NT2/D1 (cell line): ENCODE results near the gene ZNF296.

ENCODE experiments used
- SUZ12 ChIP-seq: IDR thresholded peaks from 2 replicates; pipeline ENCODE4 v1.6.1; 2011; ENCODE audit not compliant: insufficient read length, insufficient read depth; ENCODE audit errors: extremely low read depth
- ZNF274 ChIP-seq: IDR thresholded peaks from 2 replicates; pipeline ENCODE4 v1.6.1; 2011; ENCODE audit warnings: mild to moderate bottlenecking, low read depth, low read length

DNA sequence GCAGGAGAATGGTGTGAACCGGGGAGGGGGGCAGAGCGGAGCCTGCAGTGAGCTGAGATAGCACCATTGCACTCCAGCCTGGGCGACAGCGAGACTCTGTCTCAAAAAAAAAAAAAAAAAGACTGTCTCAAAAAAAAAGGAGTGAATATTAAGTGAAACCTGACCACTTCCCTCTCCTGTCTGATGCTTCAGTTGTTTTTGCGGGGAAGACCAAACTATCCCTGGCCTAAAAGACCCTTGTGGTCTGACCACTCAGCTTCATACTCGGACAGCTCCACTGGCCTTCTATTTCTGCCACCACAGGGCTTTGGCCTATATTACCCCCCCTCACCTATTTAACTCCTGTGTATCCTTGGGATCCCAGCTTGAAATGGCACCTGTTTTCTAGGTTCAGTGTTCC lies 35.2 kb downstream of the ZNF296 start:
- TF ChIP-seq SUZ12 = no peak
- TF ChIP-seq ZNF274 = no peak
